B cell (primary cell): ENCODE measurements around the gene R3HDM4. TPM values are rescaled to one million over a fixed set of nuclear protein-coding genes. Genes with fewer than 3 reads are reported as not detected.
"Not testable (repeated sequence)": the region's sequence is repeated elsewhere in the genome, so short reads cannot be mapped to it uniquely, and the experiment has no call there.

Source experiments
- ATAC-seq: fragments of 200-7000 bp; cut with Tn5 transposase; one replicate; pipeline ENCODE4 v1.10.0; 2021; ENCODE audit warnings: low read depth, mild to moderate bottlenecking, moderate number of reproducible peaks, moderate library complexity
- CTCF ChIA-PET: fragments of 350-600 bp; sonication (Branson Sonifier 250); formaldehyde crosslinking; loops from one replicate; lab custom pipeline; 2021; ENCODE audit warnings: antibody characterized with exemption, inconsistent platforms; lab: Charles Lee
- POLR2A ChIA-PET: fragments of 350-600 bp; sonication (Branson Sonifier 250); formaldehyde crosslinking; loops from one replicate; lab custom pipeline; 2021; ENCODE audit warnings: antibody characterized with exemption; lab: Charles Lee
- DNase-seq: peaks from one replicate; pipeline ENCODE4 v3.0.0; 2013
- H2AFZ ChIP-seq: 2 replicates; pipeline ENCODE4 v1.6.1; 2012; ENCODE audit warnings: mild to moderate bottlenecking, low read depth, low read length; ENCODE audit not compliant: insufficient read depth, poor library complexity, severe bottlenecking
- H3K27ac ChIP-seq, 2 donors: 1 replicate in 1 of 2; 2 replicates in 1 of 2; pipeline ENCODE4 v1.5.1; 2012 to 2013; ENCODE audit warnings: low read length in 2 of 2, mild to moderate bottlenecking in 2 of 2, moderate library complexity in 1 of 2
- H3K27me3 ChIP-seq, 4 experiments: fragments of 200-600 bp in 1 of 4; sonication (generic) in 1 of 4; replicated peaks in 1 of 4; 1 replicate in 2 of 4; 2 replicates in 2 of 4; pipeline versions ENCODE4 v1.6.1 to v1.7.0; 2013 to 2016; ENCODE audit warnings: low read length in 3 of 4, mild to moderate bottlenecking in 2 of 4, mixed read lengths in 1 of 4, moderate library complexity in 1 of 4; ENCODE audit not compliant: insufficient read depth in 4 of 4, control insufficient read depth in 3 of 4; ENCODE audit errors: control extremely low read depth in 1 of 4
- H3K36me3 ChIP-seq, 2 experiments: replicated peaks in 1 of 2; 1 replicate in 1 of 2; 2 replicates in 1 of 2; pipeline versions ENCODE4 v1.6.1 to v1.7.1; 2013; ENCODE audit warnings: low read length in 1 of 2; ENCODE audit not compliant: insufficient read depth in 2 of 2, control insufficient read depth in 1 of 2; ENCODE audit errors: control extremely low read depth in 1 of 2, extremely low read depth in 1 of 2
- H3K4me1 ChIP-seq, 2 donors: fragments of 200-600 bp in 1 of 2; sonication (generic) in 1 of 2; 1 replicate in 1 of 2; 2 replicates in 1 of 2; pipeline versions ENCODE4 v1.5.1 to v1.6.1; 2013 to 2017; ENCODE audit warnings: low read length in 2 of 2; ENCODE audit not compliant: control insufficient read depth in 2 of 2, insufficient read depth in 2 of 2
- H3K4me2 ChIP-seq: replicated peaks from 2 replicates; pipeline ENCODE3; 2012; ENCODE audit warnings: mild to moderate bottlenecking, low read depth, low read length; ENCODE audit not compliant: poor library complexity, severe bottlenecking
- H3K4me3 ChIP-seq, 5 experiments: fragments of 200-600 bp in 1 of 5; sonication (generic) in 1 of 5; 1 replicate in 3 of 5; 2 replicates in 2 of 5; pipeline versions ENCODE4 v1.5.1 to v1.7.0; 2011 to 2016; ENCODE audit warnings: low read length in 4 of 5, mild to moderate bottlenecking in 4 of 5, low read depth in 2 of 5, control low read depth in 1 of 5, moderate library complexity in 1 of 5; ENCODE audit not compliant: insufficient read depth in 1 of 5; ENCODE audit errors: control extremely low read depth in 1 of 5, extremely low read depth in 1 of 5
- H3K79me2 ChIP-seq: fragments of 200-600 bp; sonication (generic); one replicate; pipeline ENCODE4 v1.6.0; 2016; ENCODE audit warnings: low read length; ENCODE audit not compliant: control insufficient read depth, insufficient read depth
- H3K9ac ChIP-seq: fragments of 200-600 bp; sonication (generic); 2 replicates; pipeline ENCODE4 v1.6.1; 2017; ENCODE audit warnings: mild to moderate bottlenecking, low read length, moderate library complexity
- H3K9me3 ChIP-seq, 3 donors: one replicate each; pipeline versions ENCODE4 v1.6.1 to v1.7.1; 2013; ENCODE audit warnings: low read length in 2 of 3; ENCODE audit not compliant: control insufficient read depth in 2 of 3, insufficient read depth in 1 of 3; ENCODE audit errors: control extremely low read depth in 1 of 3
- H4K20me1 ChIP-seq: 2 replicates; pipeline ENCODE4 v1.6.0; 2012; ENCODE audit warnings: mild to moderate bottlenecking, low read length; ENCODE audit not compliant: insufficient read depth, control insufficient read depth, poor library complexity, severe bottlenecking
- H3K27ac Mint-ChIP-seq: one replicate; pipeline ENCODE4 v1.8.0; 2021; ENCODE audit warnings: mixed read lengths
- H3K27me3 Mint-ChIP-seq: one replicate; pipeline ENCODE4 v1.8.0; 2021; ENCODE audit warnings: mixed read lengths
- H3K4me1 Mint-ChIP-seq: one replicate; pipeline ENCODE4 v1.8.0; 2021; ENCODE audit warnings: mixed read lengths
- H3K4me3 Mint-ChIP-seq: one replicate; pipeline ENCODE4 v1.8.0; 2021; ENCODE audit warnings: mixed read lengths
- H3K9me3 Mint-ChIP-seq: one replicate; pipeline ENCODE4 v1.8.0; 2022; ENCODE audit warnings: mixed read lengths; ENCODE audit not compliant: insufficient read depth
- CTCF ChIP-seq: fragments of 200-600 bp; IDR thresholded peaks from one replicate; pipeline ENCODE4 v1.8.0; 2022; ENCODE audit warnings: antibody characterized with exemption, mild to moderate bottlenecking
- EZH2 ChIP-seq: IDR thresholded peaks from 2 replicates; pipeline ENCODE4 v1.6.1; 2012; ENCODE audit warnings: borderline replicate concordance, low read depth, mild to moderate bottlenecking, moderate library complexity, low read length; ENCODE audit not compliant: insufficient read depth, poor library complexity, severe bottlenecking
- WGBS: methylation state at CpG from one replicate; pipeline ENCODE4 v1.1.5; 2013; ENCODE audit warnings: missing lambda C conversion rate; ENCODE audit not compliant: insufficient coverage; 5-methylcytosine and 5-hydroxymethylcytosine counted together
- intact Hi-C: fragments of 100-400 bp; cut with micrococcal nuclease; formaldehyde crosslinking; loops from one replicate; pipeline ENCODE4 v1.10.0; 2022
- polyA plus RNA-seq: library from polyadenylated mRNA; depleted of rRNA; stranded (reverse); fragments of >200 nt; gene quantifications from 2 replicates; pipeline ENCODE4 v1.2.3, GENCODE V29; 2012
- total RNA-seq, 2 donors: library from RNA; stranded (reverse); fragments of 120-200 nt in 1 of 2; gene quantifications; 1 replicate in 1 of 2; 2 replicates in 1 of 2; pipeline versions ENCODE4 v1.2.3 to v1.2.4, GENCODE V29; 2013 to 2022

Gene R3HDM4
- total and polyA plus RNA-seq, 2 donors (not counting 1 experiment from before 2014, with no cell fraction given), result 168 to 176 TPM

GRCh38 chr19:892243-892893 is 20.7 kb downstream of the R3HDM4 start:
- Histone ChIP-seq H3K4me3 (peak overlapping the region; percentile 18 to 91 (median 76)), H3K9ac (peak overlapping the region; percentile 90), H3K27me3 (no peaks in the 10 kb centered on the region), H3K9me3 (no peaks in the 10 kb centered on the region), H3K79me2 (peaks cover 31% of the 10 kb centered on the region), H3K4me1 (peaks cover 5 to 38% of the 10 kb centered on the region in 2 donors), H2AFZ (peak overlapping the region; percentile 85), H3K36me3 (peaks cover 0 to 33% of the 10 kb centered on the region in 2 experiments), H3K27ac (peak overlapping the region; percentile 68 to 98), H4K20me1 (peaks cover 23% of the 10 kb centered on the region), H3K4me2 (peak overlapping the region; percentile 92)
- intact Hi-C loops, result loop anchor here (2.0 kb wide), 1 partner anchor 30 kb away; no protein-coding TSS in a partner anchor
- Mint-ChIP-seq H3K27me3 (no peaks in the 10 kb centered on the region), H3K27ac (peak overlapping the region; percentile 77), H3K9me3 (no peaks in the 10 kb centered on the region), H3K4me1 (peaks cover 17% of the 10 kb centered on the region), H3K4me3 (peak overlapping the region; percentile 78)
- TF ChIP-seq EZH2, result no peak
- TF ChIP-seq CTCF, result no peak
- under 1% methylated on average over 24 of the region's 27 CpGs for WGBS
- CTCF ChIA-PET, result interaction anchor here (0.6 to 2.6 kb wide), 12 partner anchors 11 to 352 kb away, joined by 3 to 35 read pairs (median 4); partner anchors contain the start of gene WDR18
- ATAC-seq (no peak), DNase-seq (peak; percentile 50)
- POLR2A ChIA-PET, result interaction anchor here (0.6 to 3.8 kb wide), 7 partner anchors 9 to 374 kb away, joined by 3 to 56 read pairs (median 4); no protein-coding TSS in a partner anchor

- intact Hi-C loops, result loop anchor here (2.0 kb wide), 1 partner anchor 29 kb away; no protein-coding TSS in a partner anchor
- CTCF ChIA-PET, result interaction anchor here (1.7 to 2.6 kb wide), 3 partner anchors 27 to 34 kb away, joined by 4 to 17 read pairs (median 4); no protein-coding TSS in a partner anchor
- peaks cover 5 to 38% of the 10 kb centered on the region in 2 donors for H3K4me1 ChIP-seq
Observed at GRCh38 chr19:891421-892200, 21.4 kb downstream of the R3HDM4 start.

More at GRCh38 chr19:891421-892200, 21.4 kb downstream of the R3HDM4 start:
- 81% methylated on average over 34 of the region's 50 CpGs for WGBS
- peak overlapping the region; percentile 92 for H3K4me2 ChIP-seq
- H3K9ac ChIP-seq, result peak overlapping the region; percentile 90
- not testable (repeated sequence) for ATAC-seq, H3K27me3 Mint-ChIP-seq, H3K27me3 ChIP-seq, H3K9me3 ChIP-seq, H3K9me3 Mint-ChIP-seq, H2AFZ ChIP-seq
- peak; percentile 55 for DNase-seq
- H3K36me3 ChIP-seq, result peaks cover 0 to 28% of the 10 kb centered on the region in 2 experiments
- POLR2A ChIA-PET, result interaction anchor here (3.8 kb wide), 1 partner anchor 15 kb away, joined by 56 read pairs; no protein-coding TSS in a partner anchor
- Mint-ChIP-seq H3K27ac (peak overlapping the region; percentile 77), H3K4me1 (peaks cover 17% of the 10 kb centered on the region), H3K4me3 (peak overlapping the region; percentile 78)
- H3K79me2 ChIP-seq, result peaks cover 31% of the 10 kb centered on the region
- peak overlapping the region in 3 of 5 experiments; percentile 76 to 91 (median 79) for H3K4me3 ChIP-seq
- peaks cover 21% of the 10 kb centered on the region for H4K20me1 ChIP-seq
- H3K27ac ChIP-seq, result peak overlapping the region; percentile 68 to 98
